Choroid plexus epithelial cell (primary cell): ENCODE data around the gene ELMO2.

Source experiments
- DNase-seq: peaks from one replicate; pipeline ENCODE4 v3.0.0-alpha.2; 2010; ENCODE audit warnings: low read depth
- H3K4me3 ChIP-seq: 2 replicates; pipeline ENCODE4 v1.5.1; 2011; ENCODE audit warnings: low read depth, mild to moderate bottlenecking, control low read depth, low read length, moderate library complexity
- TF ChIP-seq, protein P1 (sequence below): conservative IDR thresholded peaks from 2 replicates; pipeline ENCODE4 v1.5.1; 2011; ENCODE audit warnings: low read depth, mild to moderate bottlenecking, control low read depth, inconsistent platforms, low read length, moderate library complexity

ELMO2 gene

DNA sequence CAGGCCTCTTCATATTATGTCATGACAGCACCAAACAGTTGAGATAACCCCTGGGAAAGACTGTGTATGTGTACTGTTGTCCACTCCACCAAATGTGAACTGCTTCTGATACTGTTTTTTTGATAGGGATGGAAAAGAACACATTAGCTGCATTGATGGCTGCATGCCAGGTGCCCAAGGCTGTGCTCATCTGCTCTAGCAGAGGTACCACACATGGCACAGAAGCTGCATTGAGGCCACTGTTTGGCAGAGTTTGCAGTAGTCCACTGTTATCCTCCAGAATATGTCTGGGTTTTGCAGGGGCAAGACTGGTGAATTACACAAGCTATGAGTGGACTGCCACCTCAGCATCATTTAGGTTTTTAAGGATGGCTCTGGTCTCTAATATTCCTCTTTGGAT is 28.2 kb upstream of the ELMO2 start:
- no peak for DNase-seq
- TF ChIP-seq, protein P1, sequence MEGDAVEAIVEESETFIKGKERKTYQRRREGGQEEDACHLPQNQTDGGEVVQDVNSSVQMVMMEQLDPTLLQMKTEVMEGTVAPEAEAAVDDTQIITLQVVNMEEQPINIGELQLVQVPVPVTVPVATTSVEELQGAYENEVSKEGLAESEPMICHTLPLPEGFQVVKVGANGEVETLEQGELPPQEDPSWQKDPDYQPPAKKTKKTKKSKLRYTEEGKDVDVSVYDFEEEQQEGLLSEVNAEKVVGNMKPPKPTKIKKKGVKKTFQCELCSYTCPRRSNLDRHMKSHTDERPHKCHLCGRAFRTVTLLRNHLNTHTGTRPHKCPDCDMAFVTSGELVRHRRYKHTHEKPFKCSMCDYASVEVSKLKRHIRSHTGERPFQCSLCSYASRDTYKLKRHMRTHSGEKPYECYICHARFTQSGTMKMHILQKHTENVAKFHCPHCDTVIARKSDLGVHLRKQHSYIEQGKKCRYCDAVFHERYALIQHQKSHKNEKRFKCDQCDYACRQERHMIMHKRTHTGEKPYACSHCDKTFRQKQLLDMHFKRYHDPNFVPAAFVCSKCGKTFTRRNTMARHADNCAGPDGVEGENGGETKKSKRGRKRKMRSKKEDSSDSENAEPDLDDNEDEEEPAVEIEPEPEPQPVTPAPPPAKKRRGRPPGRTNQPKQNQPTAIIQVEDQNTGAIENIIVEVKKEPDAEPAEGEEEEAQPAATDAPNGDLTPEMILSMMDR: no peak
- H3K4me3 ChIP-seq: no peak overlapping the region

DNA sequence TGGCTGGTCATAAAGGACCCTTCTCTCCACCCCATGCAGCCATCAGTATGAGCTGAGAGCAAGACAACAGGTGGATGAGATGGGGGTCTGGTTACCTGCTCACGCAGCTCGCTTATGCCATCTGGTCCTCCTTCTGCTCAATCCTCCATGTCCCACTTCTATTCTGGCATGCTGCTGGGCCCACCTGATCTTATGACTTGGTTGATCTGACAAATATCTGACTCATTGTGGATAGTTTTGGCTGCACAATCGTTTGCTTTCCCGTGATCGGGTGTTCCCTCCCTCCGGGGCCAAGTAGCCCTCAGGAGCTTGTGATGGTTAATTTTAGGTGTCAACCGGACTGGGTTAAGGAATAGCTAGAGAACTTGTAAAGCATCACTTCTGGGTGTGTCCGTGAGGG is 26.6 kb upstream of the ELMO2 start:
- no peak overlapping the region for H3K4me3 ChIP-seq
- TF ChIP-seq, protein P1: no peak
- DNase-seq: no peak

DNA sequence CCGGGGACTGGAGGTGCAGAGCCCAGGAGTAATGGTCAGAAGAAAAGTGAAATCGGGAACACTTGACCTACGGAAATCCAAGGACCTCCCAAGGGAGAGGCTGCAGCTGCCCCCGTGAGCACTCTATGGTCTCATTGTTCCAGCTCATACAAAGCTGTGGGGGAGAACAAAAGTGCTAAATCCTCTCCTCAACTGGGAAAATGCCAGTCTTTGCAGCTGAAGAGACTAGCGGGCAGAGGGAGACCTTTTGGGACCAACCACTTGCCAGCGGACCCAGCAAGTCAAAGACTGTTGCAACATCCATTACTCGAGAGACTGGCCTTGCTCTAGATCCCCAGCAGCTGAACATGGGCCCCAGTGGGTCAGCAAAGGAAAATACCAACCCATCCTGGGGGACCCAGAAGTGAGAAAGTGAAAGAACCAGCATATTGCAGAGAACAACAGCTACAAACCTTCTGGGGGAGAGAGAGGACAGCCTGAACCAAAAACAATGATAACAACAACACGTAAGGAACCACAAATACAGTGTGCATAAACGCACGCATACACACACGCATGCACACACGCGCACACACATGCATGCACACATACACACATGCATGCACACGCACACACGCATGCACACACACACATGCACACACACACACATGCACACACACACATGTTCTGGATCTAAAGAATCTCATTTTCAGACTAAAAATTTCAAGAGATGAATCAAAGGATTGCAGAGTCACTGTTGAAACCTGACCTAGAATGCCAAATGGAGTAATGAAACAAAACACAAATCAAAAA is 24.7 kb upstream of the ELMO2 start:
- TF ChIP-seq, protein P1: no peak
- H3K4me3 ChIP-seq: no peak overlapping the region
- DNase-seq: no peak

DNA sequence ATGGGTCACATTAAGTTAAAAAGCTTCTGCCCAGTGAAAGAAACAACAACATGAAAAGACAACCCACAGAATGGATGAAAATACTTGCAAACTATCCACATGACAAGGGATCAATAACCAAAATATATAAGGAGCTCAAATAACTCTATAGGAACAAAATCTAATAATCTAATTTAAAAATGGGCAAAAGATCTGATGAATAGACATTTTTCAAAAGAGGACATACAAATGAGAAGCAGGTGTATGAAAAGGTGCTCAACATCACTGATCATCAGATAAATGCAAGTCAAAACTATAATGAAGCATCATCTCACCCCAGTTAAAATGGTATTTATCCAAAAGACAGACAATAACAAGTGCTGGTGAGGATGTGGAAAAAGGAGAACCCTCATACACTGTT is 21.0 kb upstream of the ELMO2 start:
- H3K4me3 ChIP-seq: no peak overlapping the region
- TF ChIP-seq, protein P1: no peak
- no peak for DNase-seq

DNA sequence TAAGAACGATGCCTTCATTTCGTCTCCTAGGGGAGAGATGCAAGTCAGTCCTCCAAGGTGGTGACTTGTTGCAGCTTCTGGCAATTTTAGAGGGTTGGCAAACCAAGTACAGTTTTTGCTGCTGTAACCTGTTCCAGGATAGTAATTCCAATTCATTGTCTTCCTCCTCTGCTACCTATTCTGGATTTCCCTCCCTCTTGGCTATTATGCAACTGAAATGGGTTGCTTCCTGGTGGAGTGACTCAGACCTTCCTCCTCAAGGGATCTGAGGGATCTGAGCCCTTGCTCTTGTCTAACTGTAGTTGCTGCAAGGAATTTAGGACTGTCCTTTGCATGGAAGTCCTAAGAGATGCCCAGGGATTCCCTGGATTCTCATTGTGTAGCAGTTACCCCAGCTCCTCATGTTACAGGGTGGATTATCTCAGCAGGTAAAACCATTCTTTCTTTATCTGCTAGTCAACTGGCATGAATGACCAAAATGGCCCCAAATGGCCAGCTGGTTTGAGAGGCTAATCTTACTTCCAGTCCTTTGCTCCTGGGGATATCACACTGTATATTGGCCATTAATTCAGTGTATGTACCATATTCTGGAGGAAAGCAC is 17.6 kb upstream of the ELMO2 start:
- TF ChIP-seq, protein P1: no peak

DNA sequence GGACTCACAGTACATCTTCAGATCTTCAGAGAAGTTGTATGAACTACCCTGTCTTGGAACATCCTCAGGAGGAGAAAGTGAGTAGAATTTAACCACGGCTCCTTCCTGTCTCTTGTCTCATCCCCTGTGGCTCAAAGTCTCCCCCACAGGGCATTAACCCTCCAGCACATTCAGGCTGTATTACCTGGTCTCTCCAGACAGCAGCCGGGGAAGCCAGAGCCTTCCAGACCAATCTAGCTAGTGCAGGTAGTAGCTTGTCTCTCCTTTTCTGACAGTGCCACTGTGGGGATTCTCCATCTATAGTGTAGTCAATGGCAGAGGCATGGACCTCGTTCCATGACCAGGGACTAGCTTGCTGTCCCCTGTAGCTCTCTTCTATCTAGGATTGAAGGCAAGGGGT is 16.9 kb upstream of the ELMO2 start:
- no peak overlapping the region for H3K4me3 ChIP-seq
- no peak for DNase-seq
- TF ChIP-seq, protein P1: no peak

More for the DNA sequence above, 17.6 kb upstream of the ELMO2 start:
- no peak for DNase-seq
- H3K4me3 ChIP-seq: no peak overlapping the region

DNA sequence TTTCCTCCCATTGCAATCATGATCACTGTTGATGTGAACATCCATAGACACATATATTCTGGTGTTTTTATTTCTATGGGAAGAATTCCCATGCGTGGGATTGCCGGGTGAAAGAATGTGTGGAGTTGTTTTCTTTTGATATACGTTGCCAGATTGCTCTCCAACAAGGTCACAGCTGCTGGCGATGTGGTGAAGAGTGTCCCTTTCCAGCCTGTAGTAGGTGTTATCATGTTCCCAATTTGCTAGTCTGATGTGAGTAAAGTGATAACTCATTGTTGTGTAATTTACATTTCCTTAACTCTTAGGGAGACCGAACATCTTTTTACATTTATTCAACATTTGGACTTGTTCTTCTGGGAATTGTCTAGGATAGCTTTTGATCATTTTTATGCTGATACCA is 14.5 kb upstream of the ELMO2 start:
- H3K4me3 ChIP-seq: no peak overlapping the region
- no peak for DNase-seq
- TF ChIP-seq, protein P1: no peak
